Measurements from ENCODE around the gene ZBTB7C.

ZBTB7C gene

GRCh38 chr18:48137374-48138081 lies 271.7 kb downstream of the ZBTB7C start:
- DNase-seq (ENCODE audit: low read depth), result no peak

- DNase-seq (ENCODE audit: low read depth), result no peak
These were observed 272.3 kb downstream of the ZBTB7C start for GRCh38 chr18:48136827-48137373.

GRCh38 chr18:48136051-48136826 lies 272.9 kb downstream of the ZBTB7C start:
- DNase-seq (ENCODE audit: low read depth), result no peak

- DNase-seq (ENCODE audit: low read depth), result no peak
These were observed 273.7 kb downstream of the ZBTB7C start for GRCh38 chr18:48135436-48135966.

GRCh38 chr18:48134609-48135008 lies 274.6 kb downstream of the ZBTB7C start:
- DNase-seq (ENCODE audit: low read depth), result no peak

- DNase-seq (ENCODE audit: low read depth), result no peak
These were observed 275.4 kb downstream of the ZBTB7C start for GRCh38 chr18:48133671-48134251.

GRCh38 chr18:48132797-48133655 lies 276.2 kb downstream of the ZBTB7C start:
- DNase-seq (ENCODE audit: low read depth), result no peak

GRCh38 chr18:48131042-48131441 lies 278.1 kb downstream of the ZBTB7C start:
- no peak for DNase-seq (ENCODE audit: low read depth)

GRCh38 chr18:48129621-48130082 lies 279.5 kb downstream of the ZBTB7C start:
- no peak for DNase-seq (ENCODE audit: low read depth)

GRCh38 chr18:48127606-48128005 lies 281.6 kb downstream of the ZBTB7C start:
- no peak for DNase-seq (ENCODE audit: low read depth)

- no peak for DNase-seq (ENCODE audit: low read depth)
These were observed 282.9 kb downstream of the ZBTB7C start for GRCh38 chr18:48126240-48126639.

- DNase-seq (ENCODE audit: low read depth), result no peak
These were observed 283.5 kb downstream of the ZBTB7C start for GRCh38 chr18:48125724-48126123.

- no peak for DNase-seq (ENCODE audit: low read depth)
These were observed 284.1 kb downstream of the ZBTB7C start for GRCh38 chr18:48124857-48125626.

- no peak for DNase-seq (ENCODE audit: low read depth)
These were observed 285.2 kb downstream of the ZBTB7C start for GRCh38 chr18:48123941-48124340.

- DNase-seq (ENCODE audit: low read depth), result no peak
These were observed 285.9 kb downstream of the ZBTB7C start for GRCh38 chr18:48123324-48123723.

GRCh38 chr18:48122816-48123215 lies 286.4 kb downstream of the ZBTB7C start:
- DNase-seq (ENCODE audit: low read depth), result no peak

- no peak for DNase-seq (ENCODE audit: low read depth)
These were observed 286.8 kb downstream of the ZBTB7C start for GRCh38 chr18:48122376-48122775.

GRCh38 chr18:48121752-48122151 lies 287.4 kb downstream of the ZBTB7C start:
- no peak for DNase-seq (ENCODE audit: low read depth)

GRCh38 chr18:48119204-48119603 lies 290.0 kb downstream of the ZBTB7C start:
- DNase-seq (ENCODE audit: low read depth), result no peak

GRCh38 chr18:48116873-48117630 lies 292.1 kb downstream of the ZBTB7C start:
- no peak for DNase-seq (ENCODE audit: low read depth)

All from activated gamma-delta T cell treated with anti-CD3 and anti-CD28 coated beads, Interleukin-2, amount 50 U/mL, for 16 hours (primary cell).